Neural progenitor cell (in vitro differentiated cells): ENCODE data around the gene GSDME.
A peak's percentile ranks its signal among the peaks of the same experiment; 100 is the strongest.

Experiments used
- EZH2 ChIP-seq: fragments of 200-600 bp; sonication (generic); IDR thresholded peaks from 2 replicates; pipeline ENCODE4 v1.6.1; 2017; ENCODE audit warnings: antibody characterized with exemption, mild to moderate bottlenecking, moderate library complexity
- EZH2phosphoT487 ChIP-seq: fragments of 200-600 bp; sonication (generic); IDR thresholded peaks from 2 replicates; pipeline ENCODE4 v1.6.1; 2017; ENCODE audit warnings: antibody characterized with exemption
- TF ChIP-seq, protein P1 (sequence below): fragments of 200-600 bp; sonication (generic); IDR thresholded peaks from 2 replicates; pipeline ENCODE4 v1.5.1; 2017; ENCODE audit warnings: antibody characterized with exemption, mild to moderate bottlenecking

DNA sequence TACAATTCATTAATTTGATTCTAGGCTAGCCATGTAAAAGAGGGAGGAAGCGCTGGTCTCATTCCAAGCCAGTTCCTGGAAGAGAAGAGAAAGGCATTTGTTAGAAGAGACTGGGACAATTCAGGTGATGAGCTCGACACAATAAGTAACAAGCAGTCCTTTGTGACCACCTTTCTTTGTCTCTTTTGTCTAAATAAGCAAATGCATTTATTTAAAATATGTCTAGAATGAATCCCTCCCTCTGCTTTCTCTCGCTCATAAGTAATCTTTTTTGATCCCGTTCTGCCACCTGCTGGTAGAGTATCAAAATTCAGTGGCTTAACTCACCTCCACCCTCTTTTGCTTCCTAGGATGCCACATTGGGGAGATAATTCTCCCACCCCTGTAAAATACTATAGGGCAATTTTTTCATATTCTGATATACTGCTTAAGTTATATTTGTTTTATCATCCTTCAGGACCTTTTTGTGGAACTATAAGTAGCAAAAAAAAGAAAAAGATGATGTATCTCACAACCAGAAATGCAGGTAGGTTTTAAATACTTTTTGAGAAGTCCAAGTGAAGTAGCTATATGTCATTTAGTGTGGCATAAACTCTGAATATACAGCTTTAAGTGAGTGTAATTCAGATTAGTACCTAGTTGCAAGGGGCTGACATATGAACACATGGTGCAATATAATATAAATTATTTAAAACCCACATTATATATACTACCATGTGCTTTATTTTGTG is 91.5 kb downstream of the GSDME start:
- TF ChIP-seq EZH2 (no peak), EZH2phosphoT487 (no peak)
- TF ChIP-seq, protein P1, sequence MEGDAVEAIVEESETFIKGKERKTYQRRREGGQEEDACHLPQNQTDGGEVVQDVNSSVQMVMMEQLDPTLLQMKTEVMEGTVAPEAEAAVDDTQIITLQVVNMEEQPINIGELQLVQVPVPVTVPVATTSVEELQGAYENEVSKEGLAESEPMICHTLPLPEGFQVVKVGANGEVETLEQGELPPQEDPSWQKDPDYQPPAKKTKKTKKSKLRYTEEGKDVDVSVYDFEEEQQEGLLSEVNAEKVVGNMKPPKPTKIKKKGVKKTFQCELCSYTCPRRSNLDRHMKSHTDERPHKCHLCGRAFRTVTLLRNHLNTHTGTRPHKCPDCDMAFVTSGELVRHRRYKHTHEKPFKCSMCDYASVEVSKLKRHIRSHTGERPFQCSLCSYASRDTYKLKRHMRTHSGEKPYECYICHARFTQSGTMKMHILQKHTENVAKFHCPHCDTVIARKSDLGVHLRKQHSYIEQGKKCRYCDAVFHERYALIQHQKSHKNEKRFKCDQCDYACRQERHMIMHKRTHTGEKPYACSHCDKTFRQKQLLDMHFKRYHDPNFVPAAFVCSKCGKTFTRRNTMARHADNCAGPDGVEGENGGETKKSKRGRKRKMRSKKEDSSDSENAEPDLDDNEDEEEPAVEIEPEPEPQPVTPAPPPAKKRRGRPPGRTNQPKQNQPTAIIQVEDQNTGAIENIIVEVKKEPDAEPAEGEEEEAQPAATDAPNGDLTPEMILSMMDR = peak; percentile 84
